Measurements from ENCODE around the gene NAA16.
"Not testable (repeated sequence)": the region's sequence is repeated elsewhere in the genome, so short reads cannot be mapped to it uniquely, and the experiment has no call there.

Gene NAA16

DNA sequence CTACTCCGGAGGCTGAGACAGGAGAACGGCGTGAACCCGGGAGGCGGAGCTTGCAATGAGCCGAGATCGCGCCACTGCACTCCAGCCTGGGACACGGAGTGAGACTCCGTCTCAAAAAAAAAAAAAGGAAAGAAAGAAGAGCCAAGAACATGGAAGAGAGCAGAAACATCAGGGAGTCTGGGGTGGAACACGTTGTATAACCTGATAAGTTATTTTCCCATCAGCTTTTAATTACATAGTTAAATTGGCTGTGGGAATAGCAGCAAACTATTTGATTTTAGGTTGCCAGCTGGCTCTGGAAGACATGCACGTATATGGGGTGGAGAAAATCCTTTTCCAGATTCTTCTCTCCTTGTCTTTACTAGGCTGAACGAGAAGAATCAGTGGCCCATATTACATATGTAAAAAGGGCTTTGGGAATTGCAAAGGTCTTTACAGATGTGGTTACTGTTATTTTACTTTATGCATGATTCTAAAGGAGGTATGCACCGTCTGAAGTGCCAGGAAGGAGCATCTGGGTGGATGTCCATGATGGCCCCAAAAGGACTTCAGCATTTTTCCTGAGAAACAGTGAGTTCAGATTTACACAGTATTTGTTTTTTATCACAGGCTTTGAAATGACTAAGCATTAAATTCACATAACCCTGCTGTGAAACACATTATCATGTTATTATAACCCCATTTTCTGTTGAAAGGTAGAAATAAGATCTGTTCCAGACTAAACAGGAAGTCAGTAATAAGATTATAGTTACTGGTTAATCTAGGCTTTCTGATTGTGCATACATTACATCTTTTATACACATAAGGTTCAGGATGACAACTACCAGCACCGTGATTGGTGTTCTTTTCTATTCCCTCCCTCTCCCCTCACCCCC is 4.6 kb upstream of the NAA16 start:
- DNase-seq = no peak

DNA sequence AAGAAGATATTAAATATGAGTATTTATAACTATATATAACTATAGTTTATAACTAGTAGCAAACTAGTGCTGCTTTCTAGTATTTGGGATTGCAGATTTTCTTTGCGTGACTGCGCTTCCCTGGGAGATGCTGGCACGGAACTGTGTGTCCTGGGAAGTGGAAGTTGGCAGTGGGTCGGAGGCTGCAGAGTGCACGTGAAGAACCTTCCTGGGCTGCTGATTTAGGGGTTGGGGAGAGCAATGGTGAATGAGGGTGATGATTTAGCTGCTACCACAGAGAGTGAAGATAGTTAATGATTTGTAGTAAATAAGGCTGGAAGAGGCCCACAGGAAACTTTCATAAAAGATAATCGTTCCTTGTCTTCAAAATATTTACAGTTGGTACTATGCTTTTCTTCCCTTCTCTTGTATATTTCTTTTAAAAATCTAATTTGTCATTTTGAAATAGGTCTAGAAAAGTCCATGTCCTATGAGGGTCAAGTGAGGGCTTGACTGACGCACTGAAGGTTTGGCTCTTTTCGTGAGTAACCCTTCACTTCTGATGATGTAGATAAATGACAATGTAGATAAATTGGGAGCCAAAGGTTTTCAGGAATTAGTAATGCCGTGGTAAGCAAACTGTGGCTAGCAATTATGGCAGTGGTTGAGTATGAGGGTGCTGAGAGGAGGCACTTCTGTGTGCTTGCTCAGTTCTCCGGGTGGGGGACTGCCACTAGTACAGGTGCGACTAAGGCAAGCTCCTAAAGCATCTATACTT is 3.0 kb upstream of the NAA16 start:
- DNase-seq = no peak

DNA sequence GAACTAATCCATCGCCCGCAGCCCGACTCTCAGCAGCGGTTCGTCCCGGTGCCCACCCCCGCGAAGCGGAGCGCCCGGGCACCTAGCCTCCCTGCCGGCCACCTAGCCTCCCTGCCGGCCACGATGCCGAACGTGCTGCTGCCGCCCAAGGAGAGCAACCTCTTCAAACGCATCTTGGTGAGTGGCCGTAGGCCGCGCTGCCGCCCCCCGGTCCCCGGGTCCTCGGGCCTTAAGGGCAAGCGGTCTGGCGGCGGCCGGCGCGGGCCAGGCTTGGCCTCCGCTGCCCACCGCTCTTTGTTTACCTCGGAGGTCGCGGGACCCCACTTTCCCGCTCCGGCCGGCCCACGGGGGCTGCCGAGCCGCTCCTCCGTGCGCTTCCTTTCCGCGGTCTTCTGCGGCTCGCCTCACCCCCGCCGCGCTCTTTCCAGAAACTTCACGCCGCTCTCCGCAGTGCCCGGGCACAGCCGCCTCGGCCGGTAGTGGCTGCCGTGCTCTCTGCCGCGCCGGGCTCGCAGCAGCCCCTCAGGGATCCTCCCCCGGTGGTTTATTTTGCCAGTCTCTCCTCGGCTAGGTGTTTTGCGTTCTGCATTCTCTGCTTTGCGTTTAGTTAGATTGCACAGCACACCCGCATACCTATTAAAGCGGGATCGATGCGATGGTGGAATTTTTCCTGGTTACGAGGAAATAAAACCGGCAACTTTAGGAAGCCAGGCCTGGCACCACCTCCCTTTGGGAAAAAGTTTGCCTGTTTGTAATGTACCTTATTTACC is 524 bp downstream of the NAA16 start:
- peak; percentile 40 for DNase-seq

DNA sequence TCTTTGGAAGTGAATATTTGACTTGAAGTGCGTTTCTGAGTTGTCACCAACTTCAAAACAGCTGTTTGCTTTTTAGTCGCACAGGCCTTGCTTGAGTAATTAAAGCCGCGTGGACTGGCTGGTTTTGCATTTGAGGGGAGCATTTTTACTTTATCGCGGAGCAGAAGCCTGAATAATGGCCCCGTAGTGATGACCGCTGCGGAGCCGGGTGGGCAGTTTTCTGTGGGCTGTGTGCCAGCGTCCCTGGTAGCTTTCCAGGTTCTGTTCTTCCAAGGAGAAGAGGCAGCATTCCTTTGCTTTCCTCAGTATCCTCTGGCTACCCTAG is 1.1 kb downstream of the NAA16 start:
- DNase-seq = no peak

GRCh38 chr13:41313117-41313516 is 2.0 kb downstream of the NAA16 start:
- no peak for DNase-seq

DNA sequence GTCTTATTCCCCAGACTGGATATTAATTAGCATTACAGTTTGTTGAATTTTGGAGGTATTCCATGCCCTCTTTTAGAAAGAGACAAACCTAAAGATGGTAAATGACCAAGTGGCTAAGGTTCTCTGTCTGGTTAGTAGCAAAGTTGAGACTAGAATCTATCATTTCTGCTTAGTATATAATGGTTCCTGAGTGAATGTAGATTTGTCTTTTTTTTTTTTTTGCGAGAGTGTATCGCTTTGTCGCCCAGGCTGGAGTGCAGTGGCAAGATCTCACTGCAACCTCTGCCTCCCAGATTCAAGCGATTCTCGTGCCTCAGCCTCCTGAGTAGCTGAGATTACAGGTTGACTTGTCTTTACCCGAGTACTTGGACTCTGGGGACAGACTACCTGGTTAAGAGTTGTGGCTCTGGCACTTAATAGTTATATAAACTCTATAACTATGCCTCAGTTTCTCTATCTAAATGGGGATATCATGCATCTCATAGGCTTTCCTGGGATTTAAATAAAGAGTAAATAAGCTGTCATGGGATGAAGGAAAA is 2.7 kb downstream of the NAA16 start:
- no peak for DNase-seq

GRCh38 chr13:41315443-41316047 is 4.5 kb downstream of the NAA16 start:
- DNase-seq = peak; percentile 18

GRCh38 chr13:41317243-41317642 is 6.2 kb downstream of the NAA16 start:
- no peak for DNase-seq

GRCh38 chr13:41325752-41326151 is 14.7 kb downstream of the NAA16 start:
- DNase-seq = no peak

DNA sequence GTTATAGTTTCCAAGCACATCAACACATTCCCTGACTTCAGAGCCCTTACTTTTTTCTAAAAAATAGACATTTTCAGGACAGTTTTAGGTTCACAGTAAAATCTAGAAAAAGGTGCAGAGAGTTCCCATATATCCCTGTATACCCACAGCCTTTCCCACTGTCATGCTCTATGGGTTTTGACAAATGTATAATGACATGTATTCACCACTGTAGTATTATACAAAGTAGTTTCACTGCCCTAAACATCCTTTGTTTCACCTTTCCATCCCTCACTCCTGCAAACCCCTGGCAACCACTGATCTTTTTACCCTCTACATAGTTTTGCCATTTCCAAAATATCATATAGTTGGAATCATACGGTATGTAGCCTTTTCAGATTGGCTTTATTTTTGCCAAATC is 15.6 kb downstream of the NAA16 start:
- no peak for DNase-seq

DNA sequence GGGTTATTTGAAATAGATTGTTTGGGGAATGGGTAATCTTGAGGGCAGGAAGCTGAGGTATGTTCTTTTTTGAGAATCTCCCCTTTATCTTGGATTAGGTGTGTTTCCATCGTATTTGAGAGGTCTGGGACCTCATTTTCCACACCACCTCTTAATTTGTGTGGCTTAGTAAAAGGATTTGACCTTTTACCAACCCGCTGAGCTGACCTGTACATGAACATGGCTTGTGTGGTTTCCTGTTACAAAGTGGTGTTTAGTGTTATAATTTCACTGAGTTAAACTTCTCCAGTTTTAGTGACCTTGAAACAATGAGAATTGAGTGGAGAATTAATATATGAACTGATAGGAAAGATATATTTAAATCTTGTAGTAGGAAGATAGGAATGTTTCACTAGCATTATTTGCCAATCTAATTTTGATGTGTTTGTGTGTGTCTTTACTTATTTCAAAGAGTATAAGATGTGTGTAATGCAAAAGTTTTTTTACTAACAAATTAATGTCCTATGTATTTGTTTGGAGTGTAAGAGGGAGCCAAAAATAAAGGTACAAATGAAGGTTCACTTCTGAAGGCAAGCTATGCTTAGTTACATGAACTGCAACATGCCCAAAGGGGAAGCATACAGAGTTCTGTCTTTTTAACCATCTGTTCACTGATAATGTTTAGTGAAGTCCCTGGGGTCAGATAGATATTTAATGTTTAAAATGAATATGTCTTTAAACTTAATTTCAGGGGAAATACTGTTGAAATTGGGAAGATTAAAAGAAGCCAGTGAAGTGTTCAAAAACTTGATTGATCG is 17.1 kb downstream of the NAA16 start:
- DNase-seq = no peak

DNA sequence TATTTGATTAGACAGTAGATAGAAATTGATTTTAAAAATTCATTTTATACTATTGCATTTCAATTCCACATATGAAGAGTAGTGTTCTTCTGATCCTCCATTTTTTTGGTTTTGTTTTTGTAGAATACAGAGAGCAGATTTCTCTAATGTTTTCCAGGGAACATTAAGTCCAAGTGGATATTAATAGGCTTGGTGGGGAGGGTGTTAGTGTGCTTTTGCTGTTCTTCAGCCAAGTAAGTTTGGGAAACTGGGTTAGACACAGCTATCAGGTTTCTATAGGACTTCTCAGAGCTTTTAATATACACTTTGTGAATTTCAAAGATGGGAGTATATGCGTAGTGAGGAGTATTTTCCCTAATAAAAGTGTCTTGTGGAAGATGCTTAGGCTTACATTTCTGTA is 21.8 kb downstream of the NAA16 start:
- no peak for DNase-seq

DNA sequence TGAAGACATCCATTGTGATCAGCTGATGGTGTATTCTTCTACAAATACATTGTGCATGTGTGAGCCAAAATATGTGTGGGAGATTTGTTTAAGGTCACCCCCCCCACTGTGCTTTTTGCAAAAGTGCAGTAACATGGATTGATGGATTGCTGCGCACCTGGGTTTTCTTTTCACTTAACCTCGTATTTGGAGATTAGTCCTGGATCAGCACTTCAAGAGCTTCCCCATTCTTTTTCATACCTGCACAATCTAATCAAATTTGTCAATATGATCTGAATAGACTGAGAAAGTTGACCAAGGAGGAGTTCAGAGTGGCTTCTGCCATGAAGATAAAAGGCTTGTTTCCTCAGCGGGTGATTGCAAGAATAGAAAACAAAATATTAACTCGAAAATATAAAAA is 23.7 kb downstream of the NAA16 start:
- DNase-seq = no peak

DNA sequence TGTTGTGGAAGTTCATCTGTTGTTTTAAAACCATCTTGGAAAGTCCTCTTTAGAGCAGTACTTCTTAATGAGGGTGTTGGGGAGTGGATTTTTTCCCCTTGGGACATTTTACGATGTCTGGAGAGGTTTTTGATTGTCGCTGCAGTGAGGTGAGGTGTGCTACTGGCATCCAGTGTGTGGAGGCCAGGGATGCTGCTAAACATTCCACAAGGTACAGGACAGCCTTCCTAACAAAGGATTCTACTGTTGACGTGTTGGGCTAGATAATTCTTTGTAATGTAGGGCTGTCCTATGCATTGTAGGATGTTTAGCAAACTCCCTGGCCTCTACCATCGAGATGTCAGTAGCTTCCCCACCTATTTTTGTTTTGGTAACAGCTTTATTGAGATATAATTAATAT is 33.3 kb downstream of the NAA16 start:
- no peak for DNase-seq

- no peak for DNase-seq
These were observed 34.3 kb downstream of the NAA16 start for GRCh38 chr13:41345165-41345913.

GRCh38 chr13:41345914-41346589 is 35.0 kb downstream of the NAA16 start:
- no peak for DNase-seq

GRCh38 chr13:41352935-41353840 is 42.1 kb downstream of the NAA16 start:
- peak; percentile 90 for DNase-seq

- DNase-seq = no peak
These were observed 43.3 kb downstream of the NAA16 start for GRCh38 chr13:41354416-41354815.

GRCh38 chr13:41356385-41356648 is 45.2 kb downstream of the NAA16 start:
- not testable (repeated sequence) for DNase-seq

GRCh38 chr13:41356786-41357185 is 45.7 kb downstream of the NAA16 start:
- peak; percentile 87 for DNase-seq
